ENCODE data around the gene MARCHF3.
"Not testable (repeated sequence)": the region's sequence is repeated elsewhere in the genome, so short reads cannot be mapped to it uniquely, and the experiment has no call there.

MARCHF3 gene

GRCh38 chr5:126921241-126922091 is 108.9 kb downstream of the MARCHF3 start:
- no peak for DNase-seq

- peak in 14 of 56 donors; percentile 4 to 49 (median 30) for DNase-seq
Measured at GRCh38 chr5:126920291-126920690, 110.1 kb downstream of the MARCHF3 start.

- no peak for DNase-seq
Measured at GRCh38 chr5:126919566-126919965, 110.8 kb downstream of the MARCHF3 start.

- no peak for DNase-seq
Measured at GRCh38 chr5:126918615-126918957, 111.8 kb downstream of the MARCHF3 start.

GRCh38 chr5:126917918-126918614 is 112.3 kb downstream of the MARCHF3 start:
- DNase-seq: peak in 15 of 56 donors; percentile 4 to 50 (median 15)

GRCh38 chr5:126915496-126915895 is 114.9 kb downstream of the MARCHF3 start:
- no peak for DNase-seq

- DNase-seq: no peak
Measured at GRCh38 chr5:126914801-126915436, 115.4 kb downstream of the MARCHF3 start.

- no peak for DNase-seq
Measured at GRCh38 chr5:126912616-126913200, 117.7 kb downstream of the MARCHF3 start.

- DNase-seq: no peak
Measured at GRCh38 chr5:126911986-126912385, 118.4 kb downstream of the MARCHF3 start.

- no peak for DNase-seq
Measured at GRCh38 chr5:126909856-126910255, 120.5 kb downstream of the MARCHF3 start.

- DNase-seq: not testable (repeated sequence)
Measured at GRCh38 chr5:126904407-126904806, 126.0 kb downstream of the MARCHF3 start.

GRCh38 chr5:126900796-126901195 is 129.6 kb downstream of the MARCHF3 start:
- DNase-seq: no peak

GRCh38 chr5:126899476-126899875 is 130.9 kb downstream of the MARCHF3 start:
- no peak for DNase-seq

- no peak for DNase-seq
Measured at GRCh38 chr5:126897851-126898630, 132.3 kb downstream of the MARCHF3 start.

- DNase-seq: no peak
Measured at GRCh38 chr5:126896170-126896702, 134.1 kb downstream of the MARCHF3 start.

GRCh38 chr5:126895712-126896111 is 134.6 kb downstream of the MARCHF3 start:
- not testable (repeated sequence) for DNase-seq

- not testable (repeated sequence) for DNase-seq
Measured at GRCh38 chr5:126890414-126890813, 139.9 kb downstream of the MARCHF3 start.

GRCh38 chr5:126888175-126888574 is 142.2 kb downstream of the MARCHF3 start:
- no peak for DNase-seq

- DNase-seq: no peak
Measured at GRCh38 chr5:126884269-126884819, 146.0 kb downstream of the MARCHF3 start.

GRCh38 chr5:126883564-126884245 is 146.7 kb downstream of the MARCHF3 start:
- no peak for DNase-seq

Measured in amygdala (tissue), 56 donors.